Mesothelial cell of epicardium (in vitro differentiated cells): ENCODE measurements around the gene OSER1. TPM values are rescaled to one million over a fixed set of nuclear protein-coding genes. Genes with fewer than 3 reads are reported as not detected.

Source experiments
- DNase-seq, 2 experiments: peaks; one replicate each; pipeline ENCODE4 v3.0.0; 2021; ENCODE audit warnings: low spot score in 2 of 2; ENCODE audit not compliant: unreplicated experiment in 2 of 2
- H3K27ac Mint-ChIP-seq: 2 replicates; pipeline ENCODE4 v1.8.0; 2021; ENCODE audit warnings: mixed read lengths
- H3K27me3 Mint-ChIP-seq: 2 replicates; pipeline ENCODE4 v1.8.0; 2021; ENCODE audit warnings: low read depth, mixed read lengths
- H3K36me3 Mint-ChIP-seq: 2 replicates; pipeline ENCODE4 v1.8.0; 2021; ENCODE audit warnings: mixed read lengths
- H3K4me1 Mint-ChIP-seq: 2 replicates; pipeline ENCODE4 v1.8.0; 2021; ENCODE audit warnings: mixed read lengths
- H3K4me3 Mint-ChIP-seq: 2 replicates; pipeline ENCODE4 v1.8.0; 2021; ENCODE audit warnings: mild to moderate bottlenecking, moderate library complexity, mixed read lengths
- H3K9me3 Mint-ChIP-seq: 2 replicates; pipeline ENCODE4 v1.8.0; 2021; ENCODE audit warnings: mixed read lengths
- total RNA-seq: library from RNA; stranded (reverse); gene quantifications from 3 replicates; pipeline ENCODE4 v1.2.1, GENCODE V29; 2021
- TF ChIP-seq, protein P1 (sequence below): fragments of 200-600 bp; sonication (generic); IDR thresholded peaks from one replicate; pipeline ENCODE4 v1.5.0; 2021; ENCODE audit warnings: antibody characterized with exemption; ENCODE audit not compliant: unreplicated experiment

The OSER1 gene
- total RNA-seq, 1 donor from 2014 or later, result 31.5 TPM

DNA sequence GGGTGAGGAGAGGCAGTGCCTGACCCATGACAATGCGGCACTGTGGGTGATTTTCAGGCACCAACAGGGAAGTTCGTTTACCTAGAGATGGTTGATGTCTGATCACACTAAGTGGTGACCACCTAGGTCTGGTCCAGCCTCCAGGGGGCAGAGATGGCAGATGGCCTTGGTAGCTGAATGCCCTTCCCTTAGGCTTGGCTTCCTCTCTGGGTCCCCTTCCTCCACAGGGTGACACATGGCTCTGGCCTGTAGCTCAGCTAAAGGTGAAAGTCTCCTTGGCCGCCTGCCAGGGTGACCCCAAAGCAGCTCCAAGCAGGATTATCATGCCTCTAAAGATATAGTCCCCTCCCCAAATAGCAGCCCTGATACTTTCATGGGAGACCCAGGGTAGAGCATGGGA lies 43.0 kb upstream of the OSER1 start:
- no peak for DNase-seq
- H3K9me3 Mint-ChIP-seq, result no peaks in the 10 kb centered on the region
- TF ChIP-seq, protein P1, sequence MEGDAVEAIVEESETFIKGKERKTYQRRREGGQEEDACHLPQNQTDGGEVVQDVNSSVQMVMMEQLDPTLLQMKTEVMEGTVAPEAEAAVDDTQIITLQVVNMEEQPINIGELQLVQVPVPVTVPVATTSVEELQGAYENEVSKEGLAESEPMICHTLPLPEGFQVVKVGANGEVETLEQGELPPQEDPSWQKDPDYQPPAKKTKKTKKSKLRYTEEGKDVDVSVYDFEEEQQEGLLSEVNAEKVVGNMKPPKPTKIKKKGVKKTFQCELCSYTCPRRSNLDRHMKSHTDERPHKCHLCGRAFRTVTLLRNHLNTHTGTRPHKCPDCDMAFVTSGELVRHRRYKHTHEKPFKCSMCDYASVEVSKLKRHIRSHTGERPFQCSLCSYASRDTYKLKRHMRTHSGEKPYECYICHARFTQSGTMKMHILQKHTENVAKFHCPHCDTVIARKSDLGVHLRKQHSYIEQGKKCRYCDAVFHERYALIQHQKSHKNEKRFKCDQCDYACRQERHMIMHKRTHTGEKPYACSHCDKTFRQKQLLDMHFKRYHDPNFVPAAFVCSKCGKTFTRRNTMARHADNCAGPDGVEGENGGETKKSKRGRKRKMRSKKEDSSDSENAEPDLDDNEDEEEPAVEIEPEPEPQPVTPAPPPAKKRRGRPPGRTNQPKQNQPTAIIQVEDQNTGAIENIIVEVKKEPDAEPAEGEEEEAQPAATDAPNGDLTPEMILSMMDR, result no peak
- H3K36me3 Mint-ChIP-seq, result no peaks in the 10 kb centered on the region
- H3K4me3 Mint-ChIP-seq, result no peak overlapping the region
- no peak overlapping the region for H3K27ac Mint-ChIP-seq
- no peaks in the 10 kb centered on the region for H3K4me1 Mint-ChIP-seq
- H3K27me3 Mint-ChIP-seq, result peaks cover 2% of the 10 kb centered on the region

GRCh38 chr20:44251284-44251683 lies 40.7 kb upstream of the OSER1 start:
- Mint-ChIP-seq H3K36me3 (no peaks in the 10 kb centered on the region), H3K27ac (no peak overlapping the region), H3K9me3 (no peaks in the 10 kb centered on the region), H3K27me3 (peaks cover 22% of the 10 kb centered on the region), H3K4me3 (no peak overlapping the region), H3K4me1 (peaks cover 9% of the 10 kb centered on the region)
- no peak for DNase-seq
- TF ChIP-seq, protein P1, result no peak

DNA sequence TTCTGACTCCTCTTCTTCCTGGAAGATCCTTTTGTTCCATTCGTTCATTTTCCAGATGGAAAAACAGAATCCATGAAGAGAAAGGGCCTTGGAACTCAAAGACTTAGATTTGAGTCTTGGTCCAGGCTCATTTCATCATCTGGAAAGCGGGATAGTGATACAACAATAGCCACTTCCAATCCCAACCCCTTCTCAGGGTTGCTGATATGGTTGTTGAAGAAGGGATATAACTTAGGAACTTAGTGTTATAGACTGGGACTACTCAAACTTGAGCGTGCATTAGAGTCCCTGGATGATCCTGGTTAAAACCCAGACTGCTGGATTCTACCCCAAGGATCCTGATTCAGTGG lies 37.8 kb upstream of the OSER1 start:
- no peaks in the 10 kb centered on the region for H3K9me3 Mint-ChIP-seq
- H3K27ac Mint-ChIP-seq, result no peak overlapping the region
- peaks cover 49% of the 10 kb centered on the region for H3K27me3 Mint-ChIP-seq
- H3K4me1 Mint-ChIP-seq, result peaks cover 9% of the 10 kb centered on the region
- TF ChIP-seq, protein P1, result no peak
- no peak for DNase-seq
- no peaks in the 10 kb centered on the region for H3K36me3 Mint-ChIP-seq
- no peak overlapping the region for H3K4me3 Mint-ChIP-seq

DNA sequence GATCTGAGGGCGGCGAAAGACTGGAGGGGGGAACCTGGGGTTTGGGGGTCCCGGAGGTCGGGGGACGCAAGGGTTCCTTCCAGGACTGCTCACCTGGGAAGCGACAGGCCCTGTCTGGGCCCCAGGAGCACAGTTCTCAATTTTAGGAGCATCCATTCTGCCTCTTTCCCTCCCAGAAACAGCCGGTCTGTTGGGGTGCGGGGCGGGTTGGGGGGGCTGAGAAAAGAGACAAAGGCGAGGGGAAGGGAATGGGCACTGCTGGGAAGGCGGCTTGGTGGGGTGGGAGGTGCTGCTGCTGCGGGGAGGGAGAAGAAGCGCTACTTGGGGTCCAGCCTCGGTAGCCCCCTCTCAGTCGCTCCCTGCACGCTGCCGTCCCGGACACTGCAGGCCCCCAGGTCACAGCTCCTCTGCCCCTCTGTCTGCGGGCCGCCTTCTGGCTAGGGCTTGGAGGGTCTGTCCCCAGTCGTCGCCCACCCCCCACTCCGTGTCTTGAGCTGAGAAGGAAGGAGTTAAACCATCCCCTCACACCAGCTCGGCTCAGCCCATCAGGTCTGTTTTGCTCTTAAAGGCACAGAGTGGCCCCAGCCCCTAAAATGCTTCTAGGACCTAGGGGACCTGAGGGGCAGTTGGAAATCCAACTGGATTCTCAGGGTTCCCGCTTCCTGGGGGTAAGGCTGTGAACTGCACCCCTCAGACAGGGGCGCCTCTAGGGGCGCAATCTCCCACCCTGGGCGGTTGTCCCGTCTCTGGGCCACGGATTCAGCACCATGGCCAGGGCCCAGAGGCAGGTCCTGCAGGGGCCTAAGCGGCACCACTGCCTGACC lies 37.2 kb upstream of the OSER1 start:
- Mint-ChIP-seq H3K27me3 (peaks cover 49% of the 10 kb centered on the region), H3K4me1 (peaks cover 9% of the 10 kb centered on the region), H3K9me3 (no peaks in the 10 kb centered on the region), H3K4me3 (peak overlapping the region; percentile 24), H3K36me3 (no peaks in the 10 kb centered on the region), H3K27ac (no peak overlapping the region)
- TF ChIP-seq, protein P1, result peak; percentile 41
- peak; percentile 54 to 66 for DNase-seq

- DNase-seq, result no peak
- Mint-ChIP-seq H3K4me1 (peaks cover 9% of the 10 kb centered on the region), H3K9me3 (no peaks in the 10 kb centered on the region), H3K27me3 (peaks cover 49% of the 10 kb centered on the region), H3K4me3 (peak within 1 kb of the TSS; percentile 56), H3K36me3 (no peaks in the 10 kb centered on the region), H3K27ac (no peak within 1 kb of the TSS)
- TF ChIP-seq, protein P1, result no peak
Observed at GRCh38 chr20:44247131-44247571, 36.6 kb upstream of the OSER1 start, which contains the start of gene GDAP1L1. GDAP1L1 (plus strand) TSS chr20:44247308; CDS start chr20:44247335, 27 bp downstream.
